ENCODE data around the gene CARS1. TPM values are rescaled to one million over a fixed set of nuclear protein-coding genes. Genes with fewer than 3 reads are reported as not detected.
A peak's percentile ranks its signal among the peaks of the same experiment; 100 is the strongest.

Gene CARS1
- polyA plus RNA-seq, 3 donors, result 30.9 to 46.8 (median 35.7) TPM

DNA sequence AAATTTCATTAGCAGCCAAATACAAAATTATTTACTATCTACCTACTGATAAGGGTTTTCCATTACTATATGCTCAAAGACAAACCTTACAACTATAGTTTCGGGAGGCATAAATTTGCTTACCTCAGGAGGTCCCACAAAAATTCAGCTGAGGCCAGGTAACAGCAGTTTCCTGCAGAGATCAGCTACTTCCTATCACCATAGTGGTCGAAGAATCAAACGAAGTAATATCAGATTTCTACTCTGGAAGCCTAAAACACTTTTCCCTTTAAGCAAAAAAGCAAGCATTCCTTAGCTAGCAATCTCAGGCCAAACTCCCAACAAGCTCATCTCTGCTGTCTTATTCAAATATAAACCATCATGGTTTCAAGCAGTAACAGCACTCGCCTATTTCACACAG lies 68.2 kb downstream of the CARS1 start:
- no peaks in the 10 kb centered on the region for H3K27me3 ChIP-seq (ENCODE audit: control insufficient read depth in 2 of 2, insufficient read depth in 2 of 2, low read length in 2 of 2)
- 33% methylated on average over 2 of the region's 4 CpGs for WGBS (ENCODE audit: insufficient coverage)
- H3K4me1 ChIP-seq (ENCODE audit: control insufficient read depth in 1 of 2, insufficient read depth in 2 of 2, low read length in 2 of 2), result peaks cover 38 to 48% of the 10 kb centered on the region in 2 donors
- H2AFZ ChIP-seq (ENCODE audit: insufficient read depth, low read depth, low read length, poor library complexity, severe bottlenecking), result no peak overlapping the region
- peak overlapping the region; percentile 82 for H3K4me2 ChIP-seq (replicated peaks; ENCODE audit: extremely low read depth, low read length, poor library complexity, severe bottlenecking)
- H3K4me3 ChIP-seq (replicated peaks in 1 of 3; ENCODE audit: low read depth in 2 of 3, low read length in 3 of 3), result peak overlapping the region in 1 of 3 experiments; percentile 90
- Mint-ChIP-seq H3K9me3 (no peaks in the 10 kb centered on the region), H3K36me3 (peaks cover 0 to 11% of the 10 kb centered on the region in 2 donors), H3K27ac (peak overlapping the region in 4 of 7 donors; percentile 3 to 65 (median 20)), H3K4me3 (peak overlapping the region; percentile 21 to 67), H3K4me1 (peaks cover 48% of the 10 kb centered on the region), H3K27me3 (ENCODE audit: low read depth in 3 of 3) (no peaks in the 10 kb centered on the region)
- peaks cover 0 to 10% of the 10 kb centered on the region in 2 donors for H3K36me3 ChIP-seq (replicated peaks in 1 of 2; ENCODE audit: control insufficient read depth in 1 of 2, insufficient read depth in 2 of 2, low read length in 2 of 2)
- peak overlapping the region in 1 of 2 donors; percentile 62 for H3K27ac ChIP-seq (ENCODE audit: low read depth in 1 of 2, low read length in 2 of 2)
- DNase-seq, result no peak
- TF ChIP-seq, protein P1, sequence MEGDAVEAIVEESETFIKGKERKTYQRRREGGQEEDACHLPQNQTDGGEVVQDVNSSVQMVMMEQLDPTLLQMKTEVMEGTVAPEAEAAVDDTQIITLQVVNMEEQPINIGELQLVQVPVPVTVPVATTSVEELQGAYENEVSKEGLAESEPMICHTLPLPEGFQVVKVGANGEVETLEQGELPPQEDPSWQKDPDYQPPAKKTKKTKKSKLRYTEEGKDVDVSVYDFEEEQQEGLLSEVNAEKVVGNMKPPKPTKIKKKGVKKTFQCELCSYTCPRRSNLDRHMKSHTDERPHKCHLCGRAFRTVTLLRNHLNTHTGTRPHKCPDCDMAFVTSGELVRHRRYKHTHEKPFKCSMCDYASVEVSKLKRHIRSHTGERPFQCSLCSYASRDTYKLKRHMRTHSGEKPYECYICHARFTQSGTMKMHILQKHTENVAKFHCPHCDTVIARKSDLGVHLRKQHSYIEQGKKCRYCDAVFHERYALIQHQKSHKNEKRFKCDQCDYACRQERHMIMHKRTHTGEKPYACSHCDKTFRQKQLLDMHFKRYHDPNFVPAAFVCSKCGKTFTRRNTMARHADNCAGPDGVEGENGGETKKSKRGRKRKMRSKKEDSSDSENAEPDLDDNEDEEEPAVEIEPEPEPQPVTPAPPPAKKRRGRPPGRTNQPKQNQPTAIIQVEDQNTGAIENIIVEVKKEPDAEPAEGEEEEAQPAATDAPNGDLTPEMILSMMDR (IDR thresholded peaks at IDR 0.05), result no peak
- H3K79me2 ChIP-seq (ENCODE audit: insufficient read depth, low read length), result peaks cover 78% of the 10 kb centered on the region
- no peak overlapping the region for H3K9ac ChIP-seq (ENCODE audit: insufficient read depth, low read length, poor library complexity, severe bottlenecking)
- H4K20me1 ChIP-seq (ENCODE audit: insufficient read depth, low read length), result peaks cover 55% of the 10 kb centered on the region
- H3K9me3 ChIP-seq (replicated peaks in 1 of 2; ENCODE audit: control insufficient read depth in 1 of 2, insufficient read depth in 1 of 2, low read length in 2 of 2), result no peaks in the 10 kb centered on the region
- intact Hi-C loops (cut with micrococcal nuclease), result no loop called here

- peaks cover 48% of the 10 kb centered on the region for H3K4me1 Mint-ChIP-seq
- H3K4me2 ChIP-seq (replicated peaks; ENCODE audit: extremely low read depth, low read length, poor library complexity, severe bottlenecking), result peak overlapping the region; percentile 82
Measured at GRCh38 chr11:2987881-2988861, 69.1 kb downstream of the CARS1 start.

More at GRCh38 chr11:2987881-2988861, 69.1 kb downstream of the CARS1 start:
- Histone ChIP-seq H3K9me3 (replicated peaks in 1 of 2; ENCODE audit: control insufficient read depth in 1 of 2, insufficient read depth in 1 of 2, low read length in 2 of 2) (no peaks in the 10 kb centered on the region), H3K27me3 (ENCODE audit: control insufficient read depth in 2 of 2, insufficient read depth in 2 of 2, low read length in 2 of 2) (no peaks in the 10 kb centered on the region), H2AFZ (ENCODE audit: insufficient read depth, low read depth, low read length, poor library complexity, severe bottlenecking) (no peak overlapping the region), H3K79me2 (ENCODE audit: insufficient read depth, low read length) (peaks cover 86% of the 10 kb centered on the region), H3K9ac (ENCODE audit: insufficient read depth, low read length, poor library complexity, severe bottlenecking) (no peak overlapping the region), H4K20me1 (ENCODE audit: insufficient read depth, low read length) (peaks cover 64% of the 10 kb centered on the region), H3K36me3 (replicated peaks in 1 of 2; ENCODE audit: control insufficient read depth in 1 of 2, insufficient read depth in 2 of 2, low read length in 2 of 2) (peaks cover 0 to 15% of the 10 kb centered on the region in 2 donors), H3K4me1 (ENCODE audit: control insufficient read depth in 1 of 2, insufficient read depth in 2 of 2, low read length in 2 of 2) (peaks cover 38 to 48% of the 10 kb centered on the region in 2 donors), H3K27ac (ENCODE audit: low read depth in 1 of 2, low read length in 2 of 2) (peak overlapping the region in 1 of 2 donors; percentile 62), H3K4me3 (replicated peaks in 1 of 3; ENCODE audit: low read depth in 2 of 3, low read length in 3 of 3) (peak overlapping the region in 1 of 3 experiments; percentile 90)
- intact Hi-C loops (cut with micrococcal nuclease), result no loop called here
- Mint-ChIP-seq H3K27me3 (ENCODE audit: low read depth in 3 of 3) (no peaks in the 10 kb centered on the region), H3K4me3 (peak overlapping the region; percentile 40), H3K27ac (peak overlapping the region in 4 of 7 donors; percentile 8 to 65 (median 50)), H3K36me3 (peaks cover 2 to 16% of the 10 kb centered on the region in 2 donors), H3K9me3 (no peaks in the 10 kb centered on the region)
- TF ChIP-seq, protein P1 (IDR thresholded peaks at IDR 0.05), result no peak
- no peak for DNase-seq
- WGBS (ENCODE audit: insufficient coverage), result 33% methylated on average over 6 of the region's 11 CpGs

Data from CD14-positive monocyte (primary cell).